PC-9 (cell line): ENCODE results near the gene TSFM. TPM values are rescaled to one million over a fixed set of nuclear protein-coding genes. Genes with fewer than 3 reads are reported as not detected.

ENCODE experiments used
- BruUV-seq: library from RNA; stranded (reverse); fragments of 400-500 nt; replicated peaks from 2 replicates; lab custom pipeline; 2021; lab: Mats Ljungman, UMichigan
- CTCF ChIA-PET: fragments of 300-600 bp; sonication (Branson Sonifier 250); formaldehyde crosslinking; loops from one replicate; lab custom pipeline; 2022; ENCODE audit warnings: antibody characterized with exemption; lab: Charles Lee
- POLR2A ChIA-PET: fragments of 300-600 bp; sonication (Branson Sonifier 250); formaldehyde crosslinking; loops from one replicate; lab custom pipeline; 2022; ENCODE audit warnings: antibody characterized with exemption; ENCODE audit not compliant: unreplicated experiment; lab: Charles Lee
- DNase-seq, 2 experiments: peaks; one replicate each; pipeline versions ENCODE4 v3.0.0 to v3.0.0-alpha.2; 2015 to 2022; ENCODE audit warnings: mixed read lengths in 1 of 2
- H2AFZ ChIP-seq: fragments of 200-600 bp; sonication (generic); 2 replicates; pipeline ENCODE4 v1.8.1; 2017; ENCODE audit warnings: antibody characterized with exemption
- H3F3A ChIP-seq: fragments of 200-600 bp; sonication (generic); 2 replicates; pipeline ENCODE4 v1.8.1; 2017; ENCODE audit warnings: antibody characterized with exemption, mild to moderate bottlenecking, low read depth; ENCODE audit not compliant: insufficient read depth
- H3K27ac ChIP-seq: fragments of 200-600 bp; sonication (generic); 2 replicates; pipeline ENCODE4 v1.6.1; 2016; ENCODE audit warnings: mixed run types
- H3K27me3 ChIP-seq: fragments of 200-600 bp; sonication (generic); 2 replicates; pipeline ENCODE4 v1.6.1; 2016; ENCODE audit warnings: low read depth, mixed run types; ENCODE audit not compliant: insufficient read depth
- H3K36me3 ChIP-seq: fragments of 200-600 bp; sonication (generic); 2 replicates; pipeline ENCODE4 v1.6.1; 2016; ENCODE audit warnings: low read depth, mixed run types
- H3K4me1 ChIP-seq: fragments of 200-600 bp; sonication (generic); replicated peaks from 2 replicates; pipeline ENCODE4 v1.6.1; 2016; ENCODE audit warnings: mixed run types; ENCODE audit not compliant: insufficient read depth
- H3K4me2 ChIP-seq: fragments of 200-600 bp; sonication (generic); 2 replicates; pipeline ENCODE4 v1.6.1; 2017; ENCODE audit warnings: mixed run types
- H3K4me3 ChIP-seq: fragments of 200-600 bp; sonication (generic); 2 replicates; pipeline ENCODE4 v1.6.1; 2016; ENCODE audit warnings: mixed run types
- H3K79me2 ChIP-seq: fragments of 200-600 bp; sonication (generic); 2 replicates; pipeline ENCODE4 v1.6.1; 2017; ENCODE audit warnings: low read depth, mixed run types
- H3K9me2 ChIP-seq: fragments of 200-600 bp; sonication (generic); 2 replicates; pipeline ENCODE4 v1.8.1; 2017; ENCODE audit warnings: mild to moderate bottlenecking; ENCODE audit not compliant: insufficient read depth
- H3K9me3 ChIP-seq: fragments of 200-600 bp; sonication (generic); 2 replicates; pipeline ENCODE4 v1.8.1; 2016; ENCODE audit warnings: low read depth; ENCODE audit not compliant: insufficient read depth
- H4K20me1 ChIP-seq: fragments of 200-600 bp; sonication (generic); 2 replicates; pipeline ENCODE4 v1.8.1; 2017; ENCODE audit not compliant: insufficient read depth
- EZH2 ChIP-seq: fragments of 200-600 bp; sonication (generic); IDR thresholded peaks from 2 replicates; pipeline ENCODE4 v1.8.0; 2017; ENCODE audit warnings: antibody characterized with exemption, low read depth
- intact Hi-C: fragments of 100-400 bp; cut with micrococcal nuclease; formaldehyde crosslinking; loops from one replicate; pipeline ENCODE4 v1.10.0; 2022; ENCODE audit not compliant: unreplicated experiment
- total RNA-seq: library from RNA; stranded (reverse); gene quantifications from 2 replicates; pipeline ENCODE4 v1.2.3, GENCODE V29; 2021
- TF ChIP-seq, protein P1 (sequence below): fragments of 200-600 bp; sonication (generic); conservative IDR thresholded peaks from 2 replicates; pipeline ENCODE4 v1.6.1; 2017; ENCODE audit warnings: mixed run types, antibody characterized with exemption, mild to moderate bottlenecking, moderate library complexity

TSFM gene
- total RNA-seq, 1 experiment from 2014 or later, result 44.8 TPM

DNA sequence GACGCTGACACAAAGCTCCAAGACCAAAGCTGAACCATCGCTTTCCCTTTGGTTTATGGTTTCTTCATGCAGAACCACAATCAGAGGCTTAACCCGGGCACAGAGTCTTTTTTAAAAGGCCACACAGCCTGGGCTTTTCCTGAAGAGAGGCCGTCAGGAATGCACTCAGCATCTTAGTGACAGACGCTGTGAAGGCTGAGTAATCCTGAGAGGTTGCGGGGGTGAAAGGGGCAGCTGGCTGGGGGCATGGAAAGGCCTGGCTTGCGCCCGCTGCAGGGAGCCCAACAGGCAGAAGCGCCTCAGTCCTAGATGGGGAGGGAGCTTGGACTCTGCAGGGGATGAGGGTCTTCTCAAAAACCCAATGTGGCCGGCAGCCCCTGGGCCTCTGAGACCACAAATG lies 50.4 kb downstream of the TSFM start:
- Histone ChIP-seq H4K20me1 (peaks cover 88% of the 10 kb centered on the region), H3K4me1 (no peaks in the 10 kb centered on the region), H3K9me3 (no peaks in the 10 kb centered on the region), H3K4me2 (no peak overlapping the region), H2AFZ (no peak overlapping the region), H3F3A (peaks cover 15% of the 10 kb centered on the region), H3K27me3 (no peaks in the 10 kb centered on the region), H3K79me2 (peaks cover 67% of the 10 kb centered on the region), H3K36me3 (peaks cover 8% of the 10 kb centered on the region; the same call in 1 of the 2 replicates), H3K27ac (no peak overlapping the region), H3K4me3 (no peak overlapping the region), H3K9me2 (no peaks in the 10 kb centered on the region)
- BruUV-seq, result no TSS peak
- ChIA-PET CTCF (interaction anchor here (1.0 kb wide), 1 partner anchor 1084 kb away, joined by 4 read pairs; no protein-coding TSS in a partner anchor), POLR2A (interaction anchor here (0.7 kb wide), 1 partner anchor 19 kb away, joined by 24 read pairs; no protein-coding TSS in a partner anchor)
- DNase-seq, result no peak
- TF ChIP-seq, protein P1, sequence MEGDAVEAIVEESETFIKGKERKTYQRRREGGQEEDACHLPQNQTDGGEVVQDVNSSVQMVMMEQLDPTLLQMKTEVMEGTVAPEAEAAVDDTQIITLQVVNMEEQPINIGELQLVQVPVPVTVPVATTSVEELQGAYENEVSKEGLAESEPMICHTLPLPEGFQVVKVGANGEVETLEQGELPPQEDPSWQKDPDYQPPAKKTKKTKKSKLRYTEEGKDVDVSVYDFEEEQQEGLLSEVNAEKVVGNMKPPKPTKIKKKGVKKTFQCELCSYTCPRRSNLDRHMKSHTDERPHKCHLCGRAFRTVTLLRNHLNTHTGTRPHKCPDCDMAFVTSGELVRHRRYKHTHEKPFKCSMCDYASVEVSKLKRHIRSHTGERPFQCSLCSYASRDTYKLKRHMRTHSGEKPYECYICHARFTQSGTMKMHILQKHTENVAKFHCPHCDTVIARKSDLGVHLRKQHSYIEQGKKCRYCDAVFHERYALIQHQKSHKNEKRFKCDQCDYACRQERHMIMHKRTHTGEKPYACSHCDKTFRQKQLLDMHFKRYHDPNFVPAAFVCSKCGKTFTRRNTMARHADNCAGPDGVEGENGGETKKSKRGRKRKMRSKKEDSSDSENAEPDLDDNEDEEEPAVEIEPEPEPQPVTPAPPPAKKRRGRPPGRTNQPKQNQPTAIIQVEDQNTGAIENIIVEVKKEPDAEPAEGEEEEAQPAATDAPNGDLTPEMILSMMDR, result no peak
- no peak for TF ChIP-seq EZH2
- intact Hi-C loops, result no loop called here

DNA sequence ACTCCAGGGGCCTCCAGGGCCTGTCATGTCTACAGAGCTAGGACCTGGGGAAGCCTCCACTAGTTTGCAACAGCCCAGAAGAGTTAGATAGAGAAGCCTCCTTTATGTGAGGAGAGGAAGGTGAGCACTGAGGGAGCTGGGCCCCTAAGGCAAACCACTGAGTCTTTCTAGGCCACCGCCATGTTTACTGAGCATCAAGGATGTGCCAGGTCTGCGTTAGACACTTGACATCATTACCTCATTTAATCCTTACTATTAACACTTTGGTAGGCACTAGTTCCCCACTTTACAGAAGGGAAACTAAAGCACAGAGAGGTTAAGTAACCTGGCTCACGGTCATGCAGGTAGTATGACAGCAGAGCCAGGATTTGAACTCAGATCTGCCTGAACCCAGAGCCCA lies 51.1 kb downstream of the TSFM start:
- no peaks in the 10 kb centered on the region for H3K27me3 ChIP-seq
- H3K36me3 ChIP-seq, result peaks cover 4% of the 10 kb centered on the region; the same call in 1 of the 2 replicates
- H3K27ac ChIP-seq, result no peak overlapping the region
- no peak overlapping the region for H3K4me3 ChIP-seq
- H3K4me2 ChIP-seq, result no peak overlapping the region
- CTCF ChIA-PET, result interaction anchor here (1.0 kb wide), 1 partner anchor 1083 kb away, joined by 4 read pairs; no protein-coding TSS in a partner anchor
- no peak overlapping the region for H2AFZ ChIP-seq
- H3K9me3 ChIP-seq, result no peaks in the 10 kb centered on the region
- POLR2A ChIA-PET, result no interaction called here
- H3F3A ChIP-seq, result peaks cover 15% of the 10 kb centered on the region
- TF ChIP-seq EZH2, result no peak
- TF ChIP-seq, protein P1, result no peak
- H3K79me2 ChIP-seq, result peaks cover 74% of the 10 kb centered on the region
- no peaks in the 10 kb centered on the region for H3K9me2 ChIP-seq
- intact Hi-C loops, result no loop called here
- BruUV-seq, result no TSS peak
- no peak for DNase-seq
- peaks cover 95% of the 10 kb centered on the region for H4K20me1 ChIP-seq
- no peaks in the 10 kb centered on the region for H3K4me1 ChIP-seq

DNA sequence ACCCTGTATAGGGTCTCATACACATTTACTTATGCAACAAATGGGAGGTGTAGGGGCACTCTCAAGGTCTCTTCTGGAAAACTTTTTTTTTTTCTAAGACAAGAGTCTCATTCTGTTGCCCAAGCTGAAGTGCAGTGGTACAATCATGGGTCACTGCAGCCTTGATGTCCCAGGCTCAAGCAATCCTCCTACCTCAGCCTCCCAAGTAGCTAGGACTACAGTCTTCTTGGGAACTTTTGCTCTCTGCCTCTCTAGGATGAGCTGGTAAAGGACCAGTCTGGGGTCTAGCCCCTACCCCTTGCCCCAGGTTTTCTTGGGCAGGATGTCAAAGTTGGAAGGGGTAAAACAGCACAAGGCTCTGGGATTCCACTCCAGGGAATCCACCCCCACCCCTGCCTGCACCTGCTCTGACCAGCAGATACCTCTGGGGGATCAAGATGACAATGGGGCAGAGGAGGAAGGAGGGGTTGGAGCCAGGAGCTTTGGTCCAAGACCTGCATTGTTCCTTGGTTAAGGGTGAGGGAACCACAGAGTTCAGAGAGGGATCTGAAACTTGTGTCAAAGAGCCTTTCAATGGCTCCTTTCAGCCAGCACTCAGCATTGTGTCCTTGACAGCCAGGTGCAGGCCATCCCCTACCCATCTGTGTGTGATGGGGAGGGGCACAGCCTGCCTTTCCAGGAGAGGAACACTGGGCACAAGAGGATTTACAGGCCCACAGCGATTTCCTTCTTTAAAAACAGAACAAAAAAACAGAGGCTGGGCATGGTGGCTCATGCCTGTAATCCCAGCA lies 51.7 kb downstream of the TSFM start:
- Histone ChIP-seq H3K4me2 (no peak overlapping the region), H3K27ac (no peak overlapping the region), H4K20me1 (peaks cover 96% of the 10 kb centered on the region), H3K9me3 (no peaks in the 10 kb centered on the region), H3K4me3 (no peak overlapping the region), H2AFZ (no peak overlapping the region), H3K36me3 (no peaks in the 10 kb centered on the region), H3K4me1 (no peaks in the 10 kb centered on the region), H3K9me2 (no peaks in the 10 kb centered on the region), H3F3A (peaks cover 15% of the 10 kb centered on the region), H3K27me3 (no peaks in the 10 kb centered on the region), H3K79me2 (peaks cover 80% of the 10 kb centered on the region)
- no peak for DNase-seq
- intact Hi-C loops, result no loop called here
- POLR2A ChIA-PET, result no interaction called here
- BruUV-seq, result no TSS peak
- TF ChIP-seq, protein P1, result no peak
- no peak for TF ChIP-seq EZH2
- CTCF ChIA-PET, result interaction anchor here (1.0 kb wide), 1 partner anchor 1083 kb away, joined by 4 read pairs; no protein-coding TSS in a partner anchor
